ENCODE measurements around the gene PCSK4. TPM values are rescaled to one million over a fixed set of nuclear protein-coding genes. Genes with fewer than 3 reads are reported as not detected.
A peak's percentile ranks its signal among the peaks of the same experiment; 100 is the strongest.

PCSK4 gene
- total and polyA plus RNA-seq, 2 of the 13 experiments (the other 11 are each of a cell fraction or from before 2014, with no cell fraction given), result 2.0 to 2.7 TPM

DNA sequence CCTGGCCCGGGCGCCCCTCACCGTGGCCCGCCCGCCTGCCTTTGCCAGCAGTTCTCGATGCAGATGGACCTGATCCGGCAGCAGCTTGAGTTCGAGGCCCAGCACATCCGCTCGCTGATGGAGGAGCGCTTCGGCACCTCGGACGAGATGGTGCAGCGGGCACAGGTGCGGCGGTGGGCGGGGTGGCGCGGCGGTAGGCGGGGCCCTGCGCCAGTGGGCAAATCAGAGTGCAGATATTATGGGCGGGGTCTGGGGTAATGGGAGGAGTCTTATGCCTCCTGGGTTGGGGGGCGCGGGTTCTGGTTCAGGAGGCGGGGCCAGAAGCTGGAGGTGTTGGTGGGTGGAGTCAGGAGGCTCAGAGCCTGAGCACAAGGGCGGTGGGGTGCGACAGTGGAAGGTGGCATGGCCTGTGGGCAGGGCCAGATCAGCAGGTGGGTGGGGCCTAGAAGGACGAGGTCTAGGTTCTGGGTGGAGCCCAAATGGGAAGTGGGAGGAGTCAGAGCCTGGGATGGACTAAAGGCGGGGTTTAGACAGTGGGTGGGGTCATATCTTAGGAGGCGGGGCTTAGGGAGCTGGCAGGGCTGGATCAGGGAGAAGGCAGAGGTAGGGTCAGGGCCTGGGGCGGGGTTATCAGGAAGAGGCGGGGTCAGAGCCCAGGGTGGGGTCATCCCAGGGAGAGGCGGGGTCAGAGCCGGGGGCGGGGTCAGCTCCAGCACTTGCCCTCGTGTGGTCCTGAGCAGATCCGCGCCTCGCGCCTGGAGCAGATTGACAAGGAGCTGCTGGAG lies 34.6 kb downstream of the PCSK4 start (continued):
- TF ChIP-seq, protein P1, sequence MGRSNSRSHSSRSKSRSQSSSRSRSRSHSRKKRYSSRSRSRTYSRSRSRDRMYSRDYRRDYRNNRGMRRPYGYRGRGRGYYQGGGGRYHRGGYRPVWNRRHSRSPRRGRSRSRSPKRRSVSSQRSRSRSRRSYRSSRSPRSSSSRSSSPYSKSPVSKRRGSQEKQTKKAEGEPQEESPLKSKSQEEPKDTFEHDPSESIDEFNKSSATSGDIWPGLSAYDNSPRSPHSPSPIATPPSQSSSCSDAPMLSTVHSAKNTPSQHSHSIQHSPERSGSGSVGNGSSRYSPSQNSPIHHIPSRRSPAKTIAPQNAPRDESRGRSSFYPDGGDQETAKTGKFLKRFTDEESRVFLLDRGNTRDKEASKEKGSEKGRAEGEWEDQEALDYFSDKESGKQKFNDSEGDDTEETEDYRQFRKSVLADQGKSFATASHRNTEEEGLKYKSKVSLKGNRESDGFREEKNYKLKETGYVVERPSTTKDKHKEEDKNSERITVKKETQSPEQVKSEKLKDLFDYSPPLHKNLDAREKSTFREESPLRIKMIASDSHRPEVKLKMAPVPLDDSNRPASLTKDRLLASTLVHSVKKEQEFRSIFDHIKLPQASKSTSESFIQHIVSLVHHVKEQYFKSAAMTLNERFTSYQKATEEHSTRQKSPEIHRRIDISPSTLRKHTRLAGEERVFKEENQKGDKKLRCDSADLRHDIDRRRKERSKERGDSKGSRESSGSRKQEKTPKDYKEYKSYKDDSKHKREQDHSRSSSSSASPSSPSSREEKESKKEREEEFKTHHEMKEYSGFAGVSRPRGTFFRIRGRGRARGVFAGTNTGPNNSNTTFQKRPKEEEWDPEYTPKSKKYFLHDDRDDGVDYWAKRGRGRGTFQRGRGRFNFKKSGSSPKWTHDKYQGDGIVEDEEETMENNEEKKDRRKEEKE (IDR thresholded peaks at IDR 0.05), result no peak
- TF ChIP-seq, protein P2, sequence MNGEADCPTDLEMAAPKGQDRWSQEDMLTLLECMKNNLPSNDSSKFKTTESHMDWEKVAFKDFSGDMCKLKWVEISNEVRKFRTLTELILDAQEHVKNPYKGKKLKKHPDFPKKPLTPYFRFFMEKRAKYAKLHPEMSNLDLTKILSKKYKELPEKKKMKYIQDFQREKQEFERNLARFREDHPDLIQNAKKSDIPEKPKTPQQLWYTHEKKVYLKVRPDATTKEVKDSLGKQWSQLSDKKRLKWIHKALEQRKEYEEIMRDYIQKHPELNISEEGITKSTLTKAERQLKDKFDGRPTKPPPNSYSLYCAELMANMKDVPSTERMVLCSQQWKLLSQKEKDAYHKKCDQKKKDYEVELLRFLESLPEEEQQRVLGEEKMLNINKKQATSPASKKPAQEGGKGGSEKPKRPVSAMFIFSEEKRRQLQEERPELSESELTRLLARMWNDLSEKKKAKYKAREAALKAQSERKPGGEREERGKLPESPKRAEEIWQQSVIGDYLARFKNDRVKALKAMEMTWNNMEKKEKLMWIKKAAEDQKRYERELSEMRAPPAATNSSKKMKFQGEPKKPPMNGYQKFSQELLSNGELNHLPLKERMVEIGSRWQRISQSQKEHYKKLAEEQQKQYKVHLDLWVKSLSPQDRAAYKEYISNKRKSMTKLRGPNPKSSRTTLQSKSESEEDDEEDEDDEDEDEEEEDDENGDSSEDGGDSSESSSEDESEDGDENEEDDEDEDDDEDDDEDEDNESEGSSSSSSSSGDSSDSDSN (CRISPR knock-in tag; IDR thresholded peaks at IDR 0.05), result peak; percentile 21; the same call in 1 of the 2 replicates
- TF ChIP-seq, protein P3, sequence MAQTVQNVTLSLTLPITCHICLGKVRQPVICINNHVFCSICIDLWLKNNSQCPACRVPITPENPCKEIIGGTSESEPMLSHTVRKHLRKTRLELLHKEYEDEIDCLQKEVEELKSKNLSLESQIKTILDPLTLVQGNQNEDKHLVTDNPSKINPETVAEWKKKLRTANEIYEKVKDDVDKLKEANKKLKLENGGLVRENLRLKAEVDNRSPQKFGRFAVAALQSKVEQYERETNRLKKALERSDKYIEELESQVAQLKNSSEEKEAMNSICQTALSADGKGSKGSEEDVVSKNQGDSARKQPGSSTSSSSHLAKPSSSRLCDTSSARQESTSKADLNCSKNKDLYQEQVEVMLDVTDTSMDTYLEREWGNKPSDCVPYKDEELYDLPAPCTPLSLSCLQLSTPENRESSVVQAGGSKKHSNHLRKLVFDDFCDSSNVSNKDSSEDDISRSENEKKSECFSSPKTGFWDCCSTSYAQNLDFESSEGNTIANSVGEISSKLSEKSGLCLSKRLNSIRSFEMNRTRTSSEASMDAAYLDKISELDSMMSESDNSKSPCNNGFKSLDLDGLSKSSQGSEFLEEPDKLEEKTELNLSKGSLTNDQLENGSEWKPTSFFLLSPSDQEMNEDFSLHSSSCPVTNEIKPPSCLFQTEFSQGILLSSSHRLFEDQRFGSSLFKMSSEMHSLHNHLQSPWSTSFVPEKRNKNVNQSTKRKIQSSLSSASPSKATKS (CRISPR knock-in tag; IDR thresholded peaks at IDR 0.05), result no peak
- TF ChIP-seq, protein P4, sequence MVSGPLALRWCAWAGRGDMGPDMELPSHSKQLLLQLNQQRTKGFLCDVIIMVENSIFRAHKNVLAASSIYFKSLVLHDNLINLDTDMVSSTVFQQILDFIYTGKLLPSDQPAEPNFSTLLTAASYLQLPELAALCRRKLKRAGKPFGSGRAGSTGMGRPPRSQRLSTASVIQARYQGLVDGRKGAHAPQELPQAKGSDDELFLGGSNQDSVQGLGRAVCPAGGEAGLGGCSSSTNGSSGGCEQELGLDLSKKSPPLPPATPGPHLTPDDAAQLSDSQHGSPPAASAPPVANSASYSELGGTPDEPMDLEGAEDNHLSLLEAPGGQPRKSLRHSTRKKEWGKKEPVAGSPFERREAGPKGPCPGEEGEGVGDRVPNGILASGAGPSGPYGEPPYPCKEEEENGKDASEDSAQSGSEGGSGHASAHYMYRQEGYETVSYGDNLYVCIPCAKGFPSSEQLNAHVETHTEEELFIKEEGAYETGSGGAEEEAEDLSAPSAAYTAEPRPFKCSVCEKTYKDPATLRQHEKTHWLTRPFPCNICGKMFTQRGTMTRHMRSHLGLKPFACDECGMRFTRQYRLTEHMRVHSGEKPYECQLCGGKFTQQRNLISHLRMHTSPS (CRISPR knock-in tag; IDR thresholded peaks at IDR 0.05; ENCODE audit: low read depth), result peak; percentile 54; the same call in 1 of the 2 replicates
- TF ChIP-seq RELA (CRISPR knock-in tag; IDR thresholded peaks at IDR 0.05) (no peak), TMF1 (CRISPR knock-in tag; IDR thresholded peaks at IDR 0.05; ENCODE audit: low read depth) (no peak), TGIF2 (CRISPR knock-in tag; IDR thresholded peaks at IDR 0.05) (no peak)
- TF ChIP-seq, protein P5, sequence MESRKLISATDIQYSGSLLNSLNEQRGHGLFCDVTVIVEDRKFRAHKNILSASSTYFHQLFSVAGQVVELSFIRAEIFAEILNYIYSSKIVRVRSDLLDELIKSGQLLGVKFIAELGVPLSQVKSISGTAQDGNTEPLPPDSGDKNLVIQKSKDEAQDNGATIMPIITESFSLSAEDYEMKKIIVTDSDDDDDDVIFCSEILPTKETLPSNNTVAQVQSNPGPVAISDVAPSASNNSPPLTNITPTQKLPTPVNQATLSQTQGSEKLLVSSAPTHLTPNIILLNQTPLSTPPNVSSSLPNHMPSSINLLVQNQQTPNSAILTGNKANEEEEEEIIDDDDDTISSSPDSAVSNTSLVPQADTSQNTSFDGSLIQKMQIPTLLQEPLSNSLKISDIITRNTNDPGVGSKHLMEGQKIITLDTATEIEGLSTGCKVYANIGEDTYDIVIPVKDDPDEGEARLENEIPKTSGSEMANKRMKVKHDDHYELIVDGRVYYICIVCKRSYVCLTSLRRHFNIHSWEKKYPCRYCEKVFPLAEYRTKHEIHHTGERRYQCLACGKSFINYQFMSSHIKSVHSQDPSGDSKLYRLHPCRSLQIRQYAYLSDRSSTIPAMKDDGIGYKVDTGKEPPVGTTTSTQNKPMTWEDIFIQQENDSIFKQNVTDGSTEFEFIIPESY (CRISPR knock-in tag; IDR thresholded peaks at IDR 0.05), result peak; percentile 92; the same call in 1 of the 2 replicates
- TF ChIP-seq, protein P6, sequence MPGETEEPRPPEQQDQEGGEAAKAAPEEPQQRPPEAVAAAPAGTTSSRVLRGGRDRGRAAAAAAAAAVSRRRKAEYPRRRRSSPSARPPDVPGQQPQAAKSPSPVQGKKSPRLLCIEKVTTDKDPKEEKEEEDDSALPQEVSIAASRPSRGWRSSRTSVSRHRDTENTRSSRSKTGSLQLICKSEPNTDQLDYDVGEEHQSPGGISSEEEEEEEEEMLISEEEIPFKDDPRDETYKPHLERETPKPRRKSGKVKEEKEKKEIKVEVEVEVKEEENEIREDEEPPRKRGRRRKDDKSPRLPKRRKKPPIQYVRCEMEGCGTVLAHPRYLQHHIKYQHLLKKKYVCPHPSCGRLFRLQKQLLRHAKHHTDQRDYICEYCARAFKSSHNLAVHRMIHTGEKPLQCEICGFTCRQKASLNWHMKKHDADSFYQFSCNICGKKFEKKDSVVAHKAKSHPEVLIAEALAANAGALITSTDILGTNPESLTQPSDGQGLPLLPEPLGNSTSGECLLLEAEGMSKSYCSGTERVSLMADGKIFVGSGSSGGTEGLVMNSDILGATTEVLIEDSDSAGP (CRISPR knock-in tag; IDR thresholded peaks at IDR 0.05; ENCODE audit: borderline replicate concordance), result peak; percentile 30; the same call in 1 of the 2 replicates
- TF ChIP-seq, protein P7, sequence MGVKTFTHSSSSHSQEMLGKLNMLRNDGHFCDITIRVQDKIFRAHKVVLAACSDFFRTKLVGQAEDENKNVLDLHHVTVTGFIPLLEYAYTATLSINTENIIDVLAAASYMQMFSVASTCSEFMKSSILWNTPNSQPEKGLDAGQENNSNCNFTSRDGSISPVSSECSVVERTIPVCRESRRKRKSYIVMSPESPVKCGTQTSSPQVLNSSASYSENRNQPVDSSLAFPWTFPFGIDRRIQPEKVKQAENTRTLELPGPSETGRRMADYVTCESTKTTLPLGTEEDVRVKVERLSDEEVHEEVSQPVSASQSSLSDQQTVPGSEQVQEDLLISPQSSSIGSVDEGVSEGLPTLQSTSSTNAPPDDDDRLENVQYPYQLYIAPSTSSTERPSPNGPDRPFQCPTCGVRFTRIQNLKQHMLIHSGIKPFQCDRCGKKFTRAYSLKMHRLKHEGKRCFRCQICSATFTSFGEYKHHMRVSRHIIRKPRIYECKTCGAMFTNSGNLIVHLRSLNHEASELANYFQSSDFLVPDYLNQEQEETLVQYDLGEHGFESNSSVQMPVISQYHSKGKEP (CRISPR knock-in tag; IDR thresholded peaks at IDR 0.05), result no peak

All from HepG2 (cell line).